CD4-positive, alpha-beta T cell treated with Interleukin-1 beta for 1 hour (primary cell): ENCODE results near the gene ARL14EPL.

ENCODE experiments used
- DNase-seq, 2 donors: peaks; one replicate each; pipeline ENCODE4 v3.0.0-alpha.2; 2020 to 2022

Gene ARL14EPL

DNA sequence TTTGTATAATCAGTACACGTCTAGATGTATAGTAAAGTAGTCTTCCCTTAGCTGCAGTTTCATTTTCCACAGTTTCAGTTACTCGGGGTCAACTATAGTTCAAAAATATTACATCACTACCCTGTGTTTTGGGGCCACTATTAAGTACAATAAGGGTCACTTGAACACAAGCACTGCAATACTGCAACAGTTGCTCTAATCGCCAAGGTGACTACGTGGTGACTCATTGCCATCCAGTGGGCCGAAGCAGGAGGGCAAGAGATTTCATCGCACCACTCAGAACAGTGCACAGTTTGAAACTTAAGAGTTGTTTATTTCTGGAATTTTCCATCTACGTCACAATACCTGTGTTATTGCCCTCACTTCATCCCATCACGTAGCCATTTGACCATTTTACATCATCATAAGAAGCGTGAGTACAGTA is at the start of gene ARL14EPL:
ARL14EPL (plus strand) TSS at position 379 of the 424 bp plus-strand sequence. CDS start 18,994 bp downstream, outside the sequence.
- peak in 1 of 2 donors; percentile 51 for DNase-seq

- no peak for DNase-seq
Measured at GRCh38 chr5:115983519-115983918, 48.8 kb upstream of the ARL14EPL start.

GRCh38 chr5:115985802-115986757 is 46.2 kb upstream of the ARL14EPL start:
- no peak for DNase-seq

DNA sequence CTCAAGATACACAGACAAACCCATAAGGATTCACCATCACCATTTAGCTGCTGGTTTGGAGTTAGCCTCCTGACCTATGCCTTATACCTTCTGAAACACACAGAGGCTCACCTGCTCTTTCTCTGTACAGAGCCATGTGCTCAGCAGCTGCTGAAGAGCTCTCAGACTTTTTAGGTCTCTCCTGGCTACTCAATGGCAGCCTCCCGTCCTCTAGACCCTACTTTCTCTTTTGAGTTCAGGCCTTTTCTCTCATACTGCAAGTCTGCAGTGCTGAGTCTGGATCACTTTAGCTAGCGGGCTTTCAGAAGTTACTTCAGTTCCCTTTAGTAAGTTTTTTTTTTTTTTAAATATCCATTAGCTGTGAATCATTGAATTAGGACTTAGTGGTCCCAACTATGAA is 44.3 kb upstream of the ARL14EPL start:
- DNase-seq = no peak

DNA sequence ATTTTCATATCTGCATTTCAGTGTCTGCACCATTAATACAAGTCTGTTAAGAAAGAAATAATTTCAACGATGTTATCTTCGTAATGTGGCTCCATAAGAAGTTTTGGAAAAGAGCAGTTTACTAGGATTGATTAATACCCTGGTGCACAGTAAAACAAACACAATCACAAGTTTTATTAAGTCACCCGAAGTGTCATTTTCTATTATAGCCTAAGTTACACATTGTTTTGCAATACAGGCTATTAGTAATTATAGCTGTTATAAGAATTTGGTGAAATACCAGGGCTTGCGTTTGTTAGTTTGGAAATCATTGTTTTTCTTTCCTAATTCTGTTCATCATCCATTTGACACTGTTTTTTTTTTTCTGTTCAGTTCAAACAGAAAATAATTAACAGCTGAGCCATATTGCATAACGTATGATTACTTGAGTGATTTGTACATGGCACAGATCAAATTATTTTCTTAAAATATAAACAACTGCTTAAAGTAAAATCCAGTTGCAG is 39.4 kb upstream of the ARL14EPL start:
- no peak for DNase-seq

GRCh38 chr5:115995351-115995750 is 36.9 kb upstream of the ARL14EPL start:
- DNase-seq = no peak

DNA sequence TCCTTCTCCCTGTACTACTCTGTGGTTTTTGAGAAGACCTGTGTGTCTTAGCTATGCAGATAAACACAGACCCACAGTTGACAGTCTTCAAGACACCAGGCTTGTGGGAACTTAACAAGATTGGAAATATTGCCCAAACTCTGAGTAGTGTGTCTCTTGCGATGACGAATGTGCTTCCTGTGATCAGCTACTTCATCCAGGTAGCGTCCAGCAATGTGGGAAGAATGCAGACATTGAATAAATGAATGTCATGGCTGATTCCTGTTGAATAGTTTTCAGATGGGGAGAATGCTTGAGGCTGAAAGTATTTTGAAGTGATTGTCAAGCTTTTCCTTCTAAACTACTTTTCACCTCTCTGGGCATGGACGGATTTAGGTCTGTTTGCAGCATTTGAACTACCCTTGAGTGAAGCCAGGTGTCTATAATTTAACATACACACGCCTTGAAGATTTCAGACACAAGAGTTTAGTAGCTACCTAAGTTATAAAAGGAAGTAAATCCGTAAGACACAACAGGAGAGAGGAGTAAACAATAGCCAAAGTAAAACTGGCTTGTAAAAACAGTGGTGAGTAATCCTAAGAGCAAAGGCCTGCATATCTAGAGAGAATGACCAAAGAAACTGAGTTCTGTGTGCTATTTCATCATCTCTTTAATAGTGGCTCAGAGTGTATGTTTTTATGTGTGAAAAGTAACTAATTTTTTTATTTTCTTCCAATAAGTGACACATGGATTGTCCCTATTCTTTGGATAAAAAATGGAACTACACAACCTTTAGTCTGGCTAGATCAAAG is 30.0 kb upstream of the ARL14EPL start:
- no peak for DNase-seq

DNA sequence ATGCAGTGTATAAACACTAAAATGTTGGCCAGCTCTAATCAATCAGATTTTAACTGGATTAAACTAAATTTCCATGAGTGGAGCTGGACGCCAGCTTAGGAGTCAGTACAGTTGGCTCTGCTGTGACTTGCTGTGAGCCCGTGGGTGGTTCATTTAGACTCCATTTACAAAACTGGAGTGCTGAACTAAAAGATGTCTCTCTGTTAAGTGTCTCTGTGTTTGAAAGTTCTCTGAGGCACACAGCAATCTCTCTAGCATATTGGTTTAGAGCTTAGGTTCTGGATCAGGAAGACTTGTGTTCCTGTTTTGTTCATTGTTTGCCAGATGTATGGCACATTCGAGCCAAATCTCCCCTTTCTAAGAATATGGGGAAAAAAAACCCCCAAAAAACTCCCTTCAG is 28.0 kb upstream of the ARL14EPL start:
- no peak for DNase-seq

- DNase-seq = no peak
Measured at GRCh38 chr5:116009806-116010205, 22.5 kb upstream of the ARL14EPL start.

- no peak for DNase-seq
Measured at GRCh38 chr5:116011046-116011445, 21.2 kb upstream of the ARL14EPL start.

DNA sequence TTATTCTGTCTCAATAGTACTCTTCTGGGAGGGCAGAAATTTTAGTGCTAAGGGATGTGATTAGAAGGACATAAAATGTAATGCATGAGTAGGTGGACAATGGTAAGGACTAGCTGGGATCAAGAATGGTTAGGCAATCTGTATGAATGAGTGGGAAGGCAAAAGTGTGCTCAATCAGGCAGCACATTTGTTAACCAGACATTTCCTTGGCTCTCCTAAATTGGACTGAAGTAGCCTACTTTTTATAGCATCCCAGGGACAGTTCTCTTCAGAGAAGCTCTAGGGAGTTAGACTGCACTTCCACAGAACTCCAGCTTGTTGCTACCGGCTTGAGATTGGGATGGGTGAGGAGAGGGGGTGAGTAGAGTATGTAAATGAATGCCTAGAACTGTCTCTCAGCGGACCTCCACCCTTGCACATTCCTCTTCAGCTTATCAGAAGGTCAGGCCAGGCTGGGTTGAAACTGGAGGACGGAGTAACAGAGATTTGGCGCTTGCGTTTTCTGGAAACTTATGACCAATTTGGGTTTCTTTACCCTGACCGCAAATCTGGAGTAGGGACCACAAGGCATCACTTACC is 19.0 kb upstream of the ARL14EPL start:
- DNase-seq = no peak

- no peak for DNase-seq
Measured at GRCh38 chr5:116013936-116014335, 18.3 kb upstream of the ARL14EPL start.

GRCh38 chr5:116023619-116024018 is 8.7 kb upstream of the ARL14EPL start:
- no peak for DNase-seq

DNA sequence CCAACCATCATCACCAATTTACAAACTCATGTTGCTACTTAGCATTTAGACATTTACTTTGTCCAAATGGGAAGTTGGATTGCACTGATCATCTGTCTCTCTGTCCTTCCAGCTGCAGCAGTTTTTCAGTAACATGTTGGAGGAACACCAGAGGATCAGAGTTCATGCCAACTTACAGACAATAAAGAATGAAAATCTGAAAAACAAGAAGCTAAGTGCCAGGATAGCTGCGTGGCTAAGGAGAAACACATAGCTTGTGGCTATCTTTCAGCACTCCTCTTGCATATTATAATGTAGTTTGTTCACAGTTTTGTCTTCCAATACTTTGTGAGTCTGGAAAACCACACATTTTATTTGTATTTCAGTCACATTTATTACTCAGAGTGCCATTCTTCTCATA is 6.4 kb upstream of the ARL14EPL start:
- no peak for DNase-seq

DNA sequence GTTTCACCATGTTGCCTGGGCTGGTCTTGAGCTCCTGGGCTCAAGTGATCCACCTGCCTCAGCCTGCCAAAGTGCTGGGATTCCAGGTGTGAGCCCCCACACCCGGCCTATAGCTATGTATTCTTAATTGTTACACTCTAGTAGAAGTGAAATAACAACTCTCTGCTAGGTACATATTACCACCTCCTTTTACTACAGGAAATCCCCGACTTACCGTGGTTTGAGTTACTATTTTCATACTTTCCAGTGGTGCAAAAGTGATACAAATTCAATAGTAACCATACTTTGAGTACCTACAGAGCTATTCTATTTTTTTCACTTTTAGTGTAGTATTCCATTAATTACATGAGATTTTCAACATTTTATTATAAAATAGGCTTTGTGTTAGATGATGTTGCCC is 719 bp downstream of the ARL14EPL start:
- DNase-seq = no peak

DNA sequence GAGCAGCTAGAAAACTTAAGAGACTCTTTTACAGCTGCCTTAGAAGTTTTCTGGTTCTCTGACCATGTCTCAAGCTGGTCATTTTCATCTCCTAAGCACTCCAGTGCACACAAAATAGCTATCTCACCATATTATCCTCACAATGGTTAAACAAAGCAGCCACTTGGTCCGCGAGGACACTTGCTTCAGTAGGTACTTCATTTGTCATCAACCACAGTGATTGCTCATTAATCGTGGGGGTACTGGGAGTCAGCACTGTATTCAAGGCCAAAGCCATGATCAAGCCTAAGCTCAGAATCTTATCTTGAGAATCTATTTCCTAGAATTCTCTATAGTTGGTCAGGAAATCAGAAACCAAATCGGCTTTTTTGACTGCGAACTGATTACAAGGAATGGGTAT is 2.9 kb downstream of the ARL14EPL start:
- no peak for DNase-seq

DNA sequence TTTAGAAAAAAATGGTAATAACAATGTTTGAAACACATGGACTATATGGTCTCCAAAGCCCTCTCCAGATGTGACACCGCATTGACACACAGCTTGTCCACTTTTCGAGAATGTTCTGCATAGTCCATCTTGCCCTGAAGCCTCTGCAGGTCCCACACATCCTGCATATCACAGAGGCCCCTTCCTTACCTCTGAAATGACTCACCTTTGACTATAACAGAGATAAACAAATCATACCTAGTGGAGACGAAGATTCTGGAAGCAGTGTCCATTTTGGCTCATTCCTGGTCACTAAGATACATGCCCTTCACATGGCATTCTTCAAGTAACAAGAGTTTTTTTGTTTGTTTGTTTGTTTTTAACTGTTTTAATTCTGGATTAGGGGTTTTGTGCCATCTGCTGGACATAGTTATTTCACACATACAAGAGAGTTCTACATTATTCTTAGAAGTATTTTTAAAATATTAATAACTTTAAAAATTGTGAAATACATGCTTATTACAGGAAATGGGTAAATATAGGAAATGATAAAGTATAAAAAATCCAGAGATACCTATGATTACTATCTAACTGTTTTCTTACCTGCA is 5.1 kb downstream of the ARL14EPL start:
- no peak for DNase-seq

GRCh38 chr5:116038817-116039216 is 6.5 kb downstream of the ARL14EPL start:
- DNase-seq = peak in 1 of 2 donors; percentile 54

- DNase-seq = no peak
Measured at GRCh38 chr5:116042375-116042774, 10.1 kb downstream of the ARL14EPL start.

DNA sequence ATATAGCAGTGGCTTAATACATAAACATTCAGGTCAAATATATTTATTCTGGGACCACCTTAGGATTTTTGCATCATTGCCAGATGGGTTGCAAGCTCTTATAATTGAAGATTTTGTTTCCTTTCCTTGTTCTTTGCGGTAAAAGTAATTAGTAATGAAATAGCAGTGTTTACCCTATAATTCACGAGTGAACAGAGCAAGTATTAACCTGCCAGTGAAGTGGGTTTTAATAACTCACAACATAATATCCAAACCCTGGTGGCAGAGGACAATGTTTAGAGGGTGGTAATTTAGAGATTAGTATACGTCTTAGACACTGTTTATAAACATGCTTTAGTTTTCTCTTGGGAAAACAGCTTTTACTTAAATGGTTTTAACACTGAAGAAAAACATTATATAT is 11.8 kb downstream of the ARL14EPL start:
- no peak for DNase-seq

- DNase-seq = no peak
Measured at GRCh38 chr5:116045821-116046220, 13.5 kb downstream of the ARL14EPL start.

GRCh38 chr5:116046261-116046660 is 14.0 kb downstream of the ARL14EPL start:
- DNase-seq = no peak

DNA sequence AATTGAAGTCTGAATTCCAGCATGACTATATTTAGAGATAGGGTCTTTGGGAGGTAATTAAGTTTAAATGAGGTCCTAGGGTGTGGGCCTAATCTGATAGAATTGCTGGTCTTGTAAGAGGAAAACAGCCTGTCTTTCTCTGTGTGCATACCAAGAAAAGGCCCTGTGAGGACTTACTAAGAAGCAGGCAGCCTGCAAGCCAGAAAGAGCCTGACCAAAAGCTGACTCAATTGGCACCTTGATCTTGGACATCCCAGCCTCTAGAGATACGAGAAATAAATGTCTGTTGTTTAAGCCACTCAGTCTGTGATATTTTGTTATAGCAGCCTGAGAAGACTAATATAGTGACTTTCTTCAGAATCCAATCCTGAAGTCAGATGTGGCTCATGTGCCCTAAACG is 14.6 kb downstream of the ARL14EPL start:
- no peak for DNase-seq
